Colonic mucosa (tissue), 4 donors: ENCODE measurements around the gene SHMT1. TPM values are rescaled to one million over a fixed set of nuclear protein-coding genes. Genes with fewer than 3 reads are reported as not detected.

Experiments
- DNase-seq: peaks from one replicate; pipeline ENCODE4 v3.0.0-alpha.2; 2020
- H3K27ac ChIP-seq: fragments of 200-600 bp; one replicate; pipeline ENCODE4 v1.8.0; 2021
- H3K27me3 ChIP-seq: fragments of 200-600 bp; one replicate; pipeline ENCODE4 v1.8.0; 2021
- H3K36me3 ChIP-seq: fragments of 200-600 bp; one replicate; pipeline ENCODE4 v1.8.0; 2021
- H3K4me1 ChIP-seq: fragments of 200-600 bp; one replicate; pipeline ENCODE4 v1.8.0; 2021; ENCODE audit warnings: mild to moderate bottlenecking
- H3K4me3 ChIP-seq: fragments of 200-600 bp; one replicate; pipeline ENCODE4 v1.8.0; 2021
- H3K9ac ChIP-seq, 2 donors: one replicate each; pipeline ENCODE4 v1.7.0; 2013; ENCODE audit warnings: control low read depth in 2 of 2, low read depth in 2 of 2, low read length in 2 of 2
- H3K9me3 ChIP-seq: fragments of 200-600 bp; one replicate; pipeline ENCODE4 v1.8.0; 2021
- CTCF ChIP-seq: fragments of 200-600 bp; IDR thresholded peaks from one replicate; pipeline ENCODE4 v1.8.0; 2022; ENCODE audit warnings: antibody characterized with exemption, mild to moderate bottlenecking
- intact Hi-C: fragments of 100-400 bp; cut with DNase I; formaldehyde crosslinking; loops from one replicate; pipeline ENCODE4 v1.14.1; 2022
- total RNA-seq, 2 donors: library from RNA; stranded (reverse); fragmentation: NEBNext Ultra II Directional in 1 of 2; extraction: Animal tissue kit (Norgen Biotek cat#: 25700) in 1 of 2; gene quantifications; one replicate each; pipeline ENCODE4 v1.2.1, GENCODE V29; 2021
- donor health status: healthy.
- donor health status: DM: no; HTN: no; CAD: no.
- donor health status: DM: no; HTN: no; CAD: no.

Gene SHMT1
- total RNA-seq, 2 donors from 2014 or later, result 41.4 to 58.0 TPM

DNA sequence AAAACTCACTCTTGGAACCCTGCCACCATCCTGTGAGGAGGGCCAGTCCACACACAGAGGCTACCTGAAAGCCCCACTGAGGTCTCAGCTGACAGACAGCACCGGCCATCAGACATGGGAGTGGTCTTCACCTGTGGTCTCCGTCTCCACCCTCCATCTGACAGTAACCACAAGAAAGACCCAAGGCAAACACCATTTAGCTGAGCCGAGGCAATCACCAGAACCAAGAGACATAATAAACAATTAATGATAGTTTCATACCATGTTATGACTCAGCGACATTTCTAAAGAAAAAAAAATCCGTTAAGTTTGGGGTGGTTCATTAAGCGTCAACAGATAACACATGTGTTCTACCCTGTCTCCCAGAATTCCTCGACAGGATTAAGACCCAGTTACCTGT, 8.1 kb upstream of the SHMT1 start:
- no peak overlapping the region for H3K27ac ChIP-seq
- no peak overlapping the region for H3K9ac ChIP-seq
- H3K4me1 ChIP-seq, result no peaks in the 10 kb centered on the region
- DNase-seq, result no peak
- intact Hi-C loops, result no loop called here
- no peak overlapping the region for H3K4me3 ChIP-seq
- H3K9me3 ChIP-seq, result no peaks in the 10 kb centered on the region
- no peaks in the 10 kb centered on the region for H3K36me3 ChIP-seq
- TF ChIP-seq CTCF, result no peak
- H3K27me3 ChIP-seq, result no peaks in the 10 kb centered on the region

DNA sequence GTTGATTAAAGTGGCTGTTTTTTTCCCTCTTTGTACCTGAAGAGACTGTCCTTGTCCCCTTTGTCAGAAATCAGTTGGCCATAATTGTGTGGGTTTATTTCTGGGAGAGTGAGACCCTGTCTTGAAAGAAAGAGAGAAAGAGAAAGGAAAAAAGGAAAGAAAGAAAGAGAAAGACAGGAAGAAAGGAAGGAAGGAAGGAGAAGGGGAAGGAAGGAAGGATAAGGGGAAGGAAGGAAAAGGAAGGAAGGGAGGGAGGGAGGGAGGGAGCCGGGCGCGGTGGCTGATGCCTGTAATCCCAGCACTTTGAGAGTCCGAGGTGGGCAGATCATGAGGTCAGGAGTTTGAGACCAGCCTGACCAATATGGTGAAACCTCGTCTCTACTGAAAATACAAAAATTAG, 7.4 kb upstream of the SHMT1 start:
- intact Hi-C loops, result no loop called here
- Histone ChIP-seq H3K27ac (no peak overlapping the region), H3K27me3 (no peaks in the 10 kb centered on the region), H3K9me3 (no peaks in the 10 kb centered on the region), H3K36me3 (no peaks in the 10 kb centered on the region), H3K9ac (no peak overlapping the region), H3K4me1 (no peaks in the 10 kb centered on the region), H3K4me3 (no peak overlapping the region)
- TF ChIP-seq CTCF, result no peak
- no peak for DNase-seq

DNA sequence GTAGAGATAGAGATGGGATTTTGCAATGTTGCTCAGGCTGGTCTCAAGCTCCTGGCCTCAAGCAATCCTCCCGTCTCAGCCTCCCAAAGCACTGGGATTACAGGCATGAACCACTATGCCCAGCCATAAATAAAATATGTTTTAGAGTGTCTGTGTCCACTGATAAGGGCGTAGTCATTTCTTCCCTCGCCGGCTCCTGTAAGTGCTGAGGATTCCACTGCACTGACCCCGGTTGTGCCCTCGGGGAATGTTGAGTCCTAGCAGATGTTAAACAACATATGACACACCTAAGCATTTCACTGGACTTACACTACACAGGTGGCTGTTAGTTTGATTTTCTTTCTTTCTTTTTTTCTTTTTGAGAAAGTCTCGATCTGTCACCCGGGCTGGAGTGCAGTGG, 5.6 kb upstream of the SHMT1 start:
- Histone ChIP-seq H3K9ac (no peak overlapping the region), H3K9me3 (no peaks in the 10 kb centered on the region), H3K36me3 (no peaks in the 10 kb centered on the region), H3K27ac (no peak overlapping the region), H3K4me3 (no peak overlapping the region), H3K4me1 (no peaks in the 10 kb centered on the region), H3K27me3 (no peaks in the 10 kb centered on the region)
- intact Hi-C loops, result no loop called here
- no peak for DNase-seq
- no peak for TF ChIP-seq CTCF

- TF ChIP-seq CTCF, result no peak
These were observed 816 bp upstream of the SHMT1 start for GRCh38 chr17:18364166-18364565.

DNA sequence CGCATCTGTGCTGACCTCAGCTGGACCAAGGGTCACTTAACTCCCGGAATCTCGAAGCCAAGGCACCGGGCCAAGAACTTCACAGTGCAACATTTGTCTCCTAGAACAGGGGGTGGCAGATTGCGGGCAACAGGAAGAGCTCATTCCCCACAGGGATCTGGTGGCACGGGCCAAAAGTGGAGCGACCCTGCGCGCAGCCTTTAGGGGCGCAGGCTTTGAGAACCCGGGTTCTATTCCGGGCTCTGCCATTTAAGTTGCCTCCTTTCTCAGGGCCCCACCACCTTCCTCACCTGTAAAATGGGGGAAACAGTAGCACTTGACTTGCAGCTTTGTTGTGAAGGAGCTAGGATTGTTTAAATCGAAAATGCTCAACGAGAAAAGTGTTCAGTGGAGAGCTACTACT, 651 bp downstream of the SHMT1 start:
- TF ChIP-seq CTCF, result no peak
- Histone ChIP-seq H3K4me1 (no peaks in the 10 kb centered on the region), H3K9ac (peak overlapping the region; percentile 75 to 84), H3K4me3 (peak overlapping the region; percentile 91), H3K27me3 (no peaks in the 10 kb centered on the region), H3K9me3 (no peaks in the 10 kb centered on the region), H3K36me3 (no peaks in the 10 kb centered on the region), H3K27ac (peak overlapping the region; percentile 38)
- DNase-seq, result peak; percentile 78
- intact Hi-C loops, result no loop called here

More at GRCh38 chr17:18364166-18364565, 816 bp upstream of the SHMT1 start:
- no peak overlapping the region for H3K9ac ChIP-seq
- no peak overlapping the region for H3K27ac ChIP-seq
- intact Hi-C loops, result no loop called here
- DNase-seq, result no peak
- H3K9me3 ChIP-seq, result no peaks in the 10 kb centered on the region
- no peaks in the 10 kb centered on the region for H3K4me1 ChIP-seq
- H3K4me3 ChIP-seq, result no peak overlapping the region
- no peaks in the 10 kb centered on the region for H3K36me3 ChIP-seq
- H3K27me3 ChIP-seq, result no peaks in the 10 kb centered on the region
